MM.1S (cell line): ENCODE results near the gene SGPL1.

Experiments
- DNase-seq: peaks from one replicate; pipeline ENCODE4 v3.0.0-alpha.2; 2015
- H2AFZ ChIP-seq: fragments of 300-600 bp; sonication (generic); 2 replicates; pipeline ENCODE4 v1.6.0; 2016; ENCODE audit warnings: antibody characterized with exemption, low read length
- H3F3A ChIP-seq: fragments of 300-600 bp; sonication (generic); 2 replicates; pipeline ENCODE4 v1.6.1; 2016; ENCODE audit warnings: mild to moderate bottlenecking, antibody characterized with exemption, low read length, moderate library complexity, mixed read lengths; ENCODE audit not compliant: insufficient read depth
- H3K27ac ChIP-seq: fragments of 300-600 bp; sonication (generic); 2 replicates; pipeline ENCODE4 v1.5.1; 2016; ENCODE audit warnings: mild to moderate bottlenecking, low read length
- H3K27me3 ChIP-seq: fragments of 300-600 bp; sonication (generic); replicated peaks from 2 replicates; pipeline ENCODE4 v1.6.0; 2016; ENCODE audit warnings: low read length; ENCODE audit not compliant: insufficient read depth
- H3K36me3 ChIP-seq: fragments of 300-600 bp; sonication (generic); replicated peaks from 2 replicates; pipeline ENCODE4 v1.6.1; 2016; ENCODE audit warnings: mild to moderate bottlenecking, low read length, mixed read lengths; ENCODE audit not compliant: insufficient read depth
- H3K4me1 ChIP-seq: fragments of 300-600 bp; sonication (generic); 2 replicates; pipeline ENCODE4 v1.6.1; 2016; ENCODE audit warnings: low read length, mixed read lengths
- H3K4me2 ChIP-seq: fragments of 300-600 bp; sonication (generic); 2 replicates; pipeline ENCODE4 v1.6.0; 2016; ENCODE audit warnings: low read depth, low read length
- H3K4me3 ChIP-seq: fragments of 300-600 bp; sonication (generic); 2 replicates; pipeline ENCODE4 v1.5.1; 2016; ENCODE audit warnings: low read length, mixed read lengths
- H3K79me2 ChIP-seq: fragments of 300-600 bp; sonication (generic); 2 replicates; pipeline ENCODE4 v1.6.1; 2016; ENCODE audit warnings: mixed run types, low read length, mixed read lengths
- H3K9ac ChIP-seq: fragments of 300-600 bp; sonication (generic); 2 replicates; pipeline ENCODE4 v1.6.1; 2016; ENCODE audit warnings: low read length, mixed read lengths
- H3K9me2 ChIP-seq: fragments of 300-600 bp; sonication (generic); replicated peaks from 2 replicates; pipeline ENCODE4 v1.6.1; 2016; ENCODE audit warnings: mild to moderate bottlenecking, low read length, mixed read lengths; ENCODE audit not compliant: insufficient read depth
- H3K9me3 ChIP-seq: fragments of 300-600 bp; sonication (generic); replicated peaks from 2 replicates; pipeline ENCODE4 v1.6.1; 2016; ENCODE audit warnings: mild to moderate bottlenecking, low read length, mixed read lengths; ENCODE audit not compliant: insufficient read depth
- H4K20me1 ChIP-seq: fragments of 300-600 bp; sonication (generic); 2 replicates; pipeline ENCODE4 v1.6.1; 2016; ENCODE audit warnings: mild to moderate bottlenecking, low read length, moderate library complexity, mixed read lengths; ENCODE audit not compliant: insufficient read depth
- EZH2 ChIP-seq: fragments of 300-600 bp; sonication (generic); optimal IDR thresholded peaks from 2 replicates; pipeline ENCODE3; 2017; ENCODE audit warnings: low read depth, mild to moderate bottlenecking, antibody characterized with exemption, low read length, mixed read lengths
- EZH2phosphoT487 ChIP-seq: fragments of 300-600 bp; sonication (generic); IDR thresholded peaks from 2 replicates; pipeline ENCODE4 v1.6.1; 2018; ENCODE audit warnings: antibody characterized with exemption, low read length
- TF ChIP-seq, protein P1 (sequence below): fragments of 300-600 bp; sonication (generic); IDR thresholded peaks from 2 replicates; pipeline ENCODE4 v1.5.1; 2016; ENCODE audit warnings: antibody characterized with exemption, low read length, mixed read lengths

The SGPL1 gene

GRCh38 chr10:70928140-70928539 is 112.4 kb downstream of the SGPL1 start:
- Histone ChIP-seq H3K27ac (no peak overlapping the region), H3K4me3 (no peak overlapping the region), H3K4me1 (no peaks in the 10 kb centered on the region), H3K9me2 (no peaks in the 10 kb centered on the region), H3K27me3 (peaks cover 60% of the 10 kb centered on the region), H2AFZ (no peak overlapping the region), H3K36me3 (no peaks in the 10 kb centered on the region), H3K9me3 (no peaks in the 10 kb centered on the region), H3K9ac (no peak overlapping the region), H4K20me1 (no peaks in the 10 kb centered on the region), H3F3A (no peaks in the 10 kb centered on the region), H3K79me2 (no peaks in the 10 kb centered on the region), H3K4me2 (no peak overlapping the region)
- TF ChIP-seq EZH2 (no peak), EZH2phosphoT487 (no peak)
- TF ChIP-seq, protein P1, sequence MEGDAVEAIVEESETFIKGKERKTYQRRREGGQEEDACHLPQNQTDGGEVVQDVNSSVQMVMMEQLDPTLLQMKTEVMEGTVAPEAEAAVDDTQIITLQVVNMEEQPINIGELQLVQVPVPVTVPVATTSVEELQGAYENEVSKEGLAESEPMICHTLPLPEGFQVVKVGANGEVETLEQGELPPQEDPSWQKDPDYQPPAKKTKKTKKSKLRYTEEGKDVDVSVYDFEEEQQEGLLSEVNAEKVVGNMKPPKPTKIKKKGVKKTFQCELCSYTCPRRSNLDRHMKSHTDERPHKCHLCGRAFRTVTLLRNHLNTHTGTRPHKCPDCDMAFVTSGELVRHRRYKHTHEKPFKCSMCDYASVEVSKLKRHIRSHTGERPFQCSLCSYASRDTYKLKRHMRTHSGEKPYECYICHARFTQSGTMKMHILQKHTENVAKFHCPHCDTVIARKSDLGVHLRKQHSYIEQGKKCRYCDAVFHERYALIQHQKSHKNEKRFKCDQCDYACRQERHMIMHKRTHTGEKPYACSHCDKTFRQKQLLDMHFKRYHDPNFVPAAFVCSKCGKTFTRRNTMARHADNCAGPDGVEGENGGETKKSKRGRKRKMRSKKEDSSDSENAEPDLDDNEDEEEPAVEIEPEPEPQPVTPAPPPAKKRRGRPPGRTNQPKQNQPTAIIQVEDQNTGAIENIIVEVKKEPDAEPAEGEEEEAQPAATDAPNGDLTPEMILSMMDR, result no peak
- no peak for DNase-seq

DNA sequence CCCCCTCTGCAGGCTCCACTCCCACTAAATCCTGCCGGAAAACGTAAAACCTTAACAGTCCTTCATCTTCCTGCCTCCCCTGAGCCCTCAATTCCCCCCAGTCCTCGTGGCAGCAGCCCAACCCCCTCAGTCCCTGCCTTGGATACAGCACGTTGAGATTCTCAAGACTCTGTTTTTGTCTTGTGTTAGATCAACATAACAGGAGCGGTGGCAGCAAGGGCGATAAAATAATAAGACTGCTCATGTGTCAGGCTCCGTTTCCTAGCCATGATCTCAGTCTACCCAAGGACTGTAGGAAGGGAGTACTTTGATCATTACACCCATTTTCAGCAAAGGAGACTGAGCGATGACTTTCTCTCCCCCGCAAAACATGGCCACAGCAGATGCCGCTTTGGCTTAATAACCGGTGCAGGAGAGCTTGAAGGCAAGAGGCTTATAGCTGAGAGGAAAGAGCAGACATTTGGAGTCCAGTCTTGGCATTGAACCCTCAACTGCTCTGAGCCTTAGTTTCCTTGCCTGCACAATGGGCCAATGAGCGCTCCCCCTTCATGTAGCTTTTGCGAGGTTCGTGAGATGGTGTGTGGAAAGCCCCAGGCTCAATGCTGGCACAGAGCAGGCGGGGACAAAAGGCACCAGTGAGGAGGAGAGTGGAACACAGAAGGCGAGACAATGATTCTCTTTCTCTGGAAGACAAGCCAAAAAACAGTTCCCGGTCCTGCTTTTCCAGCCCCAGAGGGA is 114.7 kb downstream of the SGPL1 start:
- no peaks in the 10 kb centered on the region for H3K79me2 ChIP-seq
- no peaks in the 10 kb centered on the region for H3K9me2 ChIP-seq
- no peaks in the 10 kb centered on the region for H4K20me1 ChIP-seq
- no peaks in the 10 kb centered on the region for H3K9me3 ChIP-seq
- H3K9ac ChIP-seq, result no peak overlapping the region
- no peak overlapping the region for H3K4me3 ChIP-seq
- peaks cover 56% of the 10 kb centered on the region for H3K27me3 ChIP-seq
- H3K4me2 ChIP-seq, result no peak overlapping the region
- H3K36me3 ChIP-seq, result no peaks in the 10 kb centered on the region
- no peak overlapping the region for H3K27ac ChIP-seq
- TF ChIP-seq, protein P1, result no peak
- TF ChIP-seq EZH2 (no peak), EZH2phosphoT487 (no peak)
- H3F3A ChIP-seq, result no peaks in the 10 kb centered on the region
- H2AFZ ChIP-seq, result no peak overlapping the region
- no peaks in the 10 kb centered on the region for H3K4me1 ChIP-seq
- no peak for DNase-seq
